IPS-NIHi7 (cell line): ENCODE results near the gene HADHB.
"Not testable (repeated sequence)": the region's sequence is repeated elsewhere in the genome, so short reads cannot be mapped to it uniquely, and the experiment has no call there.

Source experiments
- DNase-seq: peaks from one replicate; pipeline ENCODE4 v3.0.0; 2012; ENCODE audit warnings: mixed read lengths; ENCODE audit errors: extremely low spot score

Gene HADHB

GRCh38 chr2:26297061-26297460 is 52.3 kb downstream of the HADHB start:
- DNase-seq = no peak

- DNase-seq = no peak
These were observed 53.5 kb downstream of the HADHB start for GRCh38 chr2:26298286-26298637.

GRCh38 chr2:26298638-26299393 is 54.1 kb downstream of the HADHB start:
- DNase-seq = no peak

GRCh38 chr2:26299471-26300101 is 54.8 kb downstream of the HADHB start:
- no peak for DNase-seq

- no peak for DNase-seq
These were observed 55.6 kb downstream of the HADHB start for GRCh38 chr2:26300234-26300925.

- no peak for DNase-seq
These were observed 58.1 kb downstream of the HADHB start for GRCh38 chr2:26302846-26303245.

- DNase-seq = not testable (repeated sequence)
These were observed 60.4 kb downstream of the HADHB start for GRCh38 chr2:26305094-26305493.

- no peak for DNase-seq
These were observed 60.8 kb downstream of the HADHB start for GRCh38 chr2:26305540-26305939.

GRCh38 chr2:26309921-26310320 is 65.2 kb downstream of the HADHB start:
- no peak for DNase-seq

GRCh38 chr2:26312471-26312870 is 67.7 kb downstream of the HADHB start:
- DNase-seq = no peak

GRCh38 chr2:26313446-26313845 is 68.7 kb downstream of the HADHB start:
- DNase-seq = no peak

- DNase-seq = peak; percentile 72
These were observed 69.5 kb downstream of the HADHB start for GRCh38 chr2:26314243-26314642.

- DNase-seq = no peak
These were observed 71.3 kb downstream of the HADHB start for GRCh38 chr2:26316041-26316440.

GRCh38 chr2:26316845-26317244 is 72.1 kb downstream of the HADHB start:
- no peak for DNase-seq

GRCh38 chr2:26317377-26318105 is 72.8 kb downstream of the HADHB start:
- DNase-seq = no peak

- DNase-seq = no peak
These were observed 74.2 kb downstream of the HADHB start for GRCh38 chr2:26318950-26319349.

- not testable (repeated sequence) for DNase-seq
These were observed 79.7 kb downstream of the HADHB start for GRCh38 chr2:26324479-26324878.

GRCh38 chr2:26324903-26325302 is 80.2 kb downstream of the HADHB start:
- no peak for DNase-seq

GRCh38 chr2:26325851-26326250 is 81.1 kb downstream of the HADHB start:
- DNase-seq = no peak

- no peak for DNase-seq
These were observed 81.8 kb downstream of the HADHB start for GRCh38 chr2:26326514-26326913.

- DNase-seq = no peak
These were observed 82.8 kb downstream of the HADHB start for GRCh38 chr2:26327291-26328272.
